ENCODE results near the gene TLE5.

DNA sequence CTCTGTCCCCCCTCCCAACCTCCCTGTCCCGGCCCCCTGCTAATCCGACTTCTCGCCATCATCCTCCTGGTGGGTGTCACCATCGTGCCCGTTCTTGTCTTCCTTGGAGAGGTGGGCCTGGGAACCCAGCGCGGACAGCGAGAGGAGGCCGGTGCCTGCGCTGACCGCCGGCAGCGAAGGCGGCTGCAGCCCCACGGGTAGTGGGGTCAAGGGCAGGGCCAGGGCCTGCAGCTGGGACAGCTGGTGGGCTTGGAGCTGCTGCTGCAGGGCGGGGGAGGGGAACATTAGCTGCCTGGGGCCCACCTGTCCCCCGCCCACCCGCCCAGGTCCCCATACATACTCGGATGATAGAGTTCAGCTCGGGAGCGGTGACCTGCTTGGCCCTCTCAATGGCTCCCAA lies 8.5 kb downstream of the TLE5 start:
- TF ChIP-seq, protein P1, sequence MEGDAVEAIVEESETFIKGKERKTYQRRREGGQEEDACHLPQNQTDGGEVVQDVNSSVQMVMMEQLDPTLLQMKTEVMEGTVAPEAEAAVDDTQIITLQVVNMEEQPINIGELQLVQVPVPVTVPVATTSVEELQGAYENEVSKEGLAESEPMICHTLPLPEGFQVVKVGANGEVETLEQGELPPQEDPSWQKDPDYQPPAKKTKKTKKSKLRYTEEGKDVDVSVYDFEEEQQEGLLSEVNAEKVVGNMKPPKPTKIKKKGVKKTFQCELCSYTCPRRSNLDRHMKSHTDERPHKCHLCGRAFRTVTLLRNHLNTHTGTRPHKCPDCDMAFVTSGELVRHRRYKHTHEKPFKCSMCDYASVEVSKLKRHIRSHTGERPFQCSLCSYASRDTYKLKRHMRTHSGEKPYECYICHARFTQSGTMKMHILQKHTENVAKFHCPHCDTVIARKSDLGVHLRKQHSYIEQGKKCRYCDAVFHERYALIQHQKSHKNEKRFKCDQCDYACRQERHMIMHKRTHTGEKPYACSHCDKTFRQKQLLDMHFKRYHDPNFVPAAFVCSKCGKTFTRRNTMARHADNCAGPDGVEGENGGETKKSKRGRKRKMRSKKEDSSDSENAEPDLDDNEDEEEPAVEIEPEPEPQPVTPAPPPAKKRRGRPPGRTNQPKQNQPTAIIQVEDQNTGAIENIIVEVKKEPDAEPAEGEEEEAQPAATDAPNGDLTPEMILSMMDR (IDR thresholded peaks at IDR 0.05; ENCODE audit: insufficient read depth, low read length, poor library complexity, severe bottlenecking), result no peak
- TF ChIP-seq EZH2phosphoT487 (conservative IDR thresholded peaks at IDR 0.05; ENCODE audit: low read length), result no peak

Measured in SU-DHL-6 (cell line).